Mesodermal cell (in vitro differentiated cells): ENCODE measurements around the gene RPS6KL1.
"Not testable (repeated sequence)": the region's sequence is repeated elsewhere in the genome, so short reads cannot be mapped to it uniquely, and the experiment has no call there.

ENCODE experiments used
- H3K27ac ChIP-seq: 2 replicates; pipeline ENCODE4 v1.7.0; 2013; ENCODE audit warnings: mild to moderate bottlenecking, low read depth, low read length, moderate library complexity; ENCODE audit not compliant: severe bottlenecking
- H3K36me3 ChIP-seq: 2 replicates; pipeline ENCODE4 v1.7.1; 2013; ENCODE audit warnings: mild to moderate bottlenecking, low read length, moderate library complexity; ENCODE audit not compliant: control insufficient read depth, insufficient read depth
- H3K4me1 ChIP-seq: one replicate; pipeline ENCODE4 v1.7.1; 2013; ENCODE audit warnings: mild to moderate bottlenecking, low read length; ENCODE audit not compliant: insufficient read depth, control insufficient read depth, poor library complexity, severe bottlenecking
- H3K4me3 ChIP-seq: 2 replicates; pipeline ENCODE4 v1.7.0; 2013; ENCODE audit warnings: low read length, control low read depth, mild to moderate bottlenecking; ENCODE audit not compliant: insufficient read depth, poor library complexity, severe bottlenecking; ENCODE audit errors: extremely low read depth
- H3K9me3 ChIP-seq: 2 replicates; pipeline ENCODE4 v1.7.1; 2013; ENCODE audit warnings: mild to moderate bottlenecking, low read length, moderate library complexity; ENCODE audit not compliant: control insufficient read depth
- WGBS, 2 experiments: methylation state at CpG; one replicate each; pipeline ENCODE4 v1.1.5; 2013; ENCODE audit warnings: missing lambda C conversion rate in 2 of 2; ENCODE audit not compliant: insufficient coverage in 2 of 2; 5-methylcytosine and 5-hydroxymethylcytosine counted together

The RPS6KL1 gene

DNA sequence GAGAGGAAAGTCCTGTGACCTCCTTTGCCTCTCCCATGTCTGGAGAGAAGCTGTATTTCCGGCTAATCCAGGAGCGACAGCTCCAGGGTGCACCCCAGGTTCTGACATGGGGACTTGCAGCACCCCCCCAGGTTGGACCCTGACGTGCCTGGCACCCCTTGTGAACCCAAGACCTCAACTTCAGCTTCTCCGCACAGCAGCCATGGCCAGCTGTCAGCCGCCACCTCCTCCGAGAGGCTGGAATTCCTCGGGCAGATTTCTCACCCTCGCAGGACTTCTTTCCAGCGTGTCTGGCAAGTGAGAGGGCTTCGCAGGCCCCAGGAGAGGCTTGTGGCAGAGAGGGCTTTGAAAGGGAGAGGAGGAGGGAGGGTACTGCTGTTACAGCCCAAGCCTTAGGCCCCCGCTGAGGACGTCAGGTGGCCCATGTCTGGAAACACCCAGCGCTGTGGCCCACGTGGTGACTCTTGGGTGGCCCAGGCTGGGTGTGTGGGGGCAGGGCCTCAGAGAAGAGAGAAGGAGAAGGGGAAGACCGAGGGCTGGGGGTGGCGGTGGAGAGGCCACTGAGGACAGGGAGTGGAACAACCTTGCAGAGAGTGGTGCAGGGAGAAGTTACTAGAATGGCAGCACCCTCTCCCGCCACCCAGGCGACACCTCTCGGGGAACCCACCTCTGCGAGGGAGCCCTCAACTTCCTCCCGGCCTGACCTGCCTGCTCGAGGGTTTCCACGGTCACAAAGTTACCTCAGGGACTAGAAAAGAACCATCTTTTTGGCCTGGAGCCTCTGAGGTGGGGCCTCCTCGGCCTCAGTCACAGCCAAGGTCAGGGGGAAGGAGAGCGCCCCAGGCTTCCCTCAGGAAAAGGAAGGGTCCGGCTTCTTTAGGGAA lies 11.7 kb upstream of the RPS6KL1 start:
- Histone ChIP-seq H3K36me3 (no peaks in the 10 kb centered on the region), H3K9me3 (no peaks in the 10 kb centered on the region), H3K4me1 (peaks cover 18% of the 10 kb centered on the region), H3K4me3 (no peak overlapping the region), H3K27ac (peak overlapping the region; percentile 18)
- 75 to 76% methylated on average over 20 to 24 of the region's 26 CpGs for WGBS, 2 experiments

DNA sequence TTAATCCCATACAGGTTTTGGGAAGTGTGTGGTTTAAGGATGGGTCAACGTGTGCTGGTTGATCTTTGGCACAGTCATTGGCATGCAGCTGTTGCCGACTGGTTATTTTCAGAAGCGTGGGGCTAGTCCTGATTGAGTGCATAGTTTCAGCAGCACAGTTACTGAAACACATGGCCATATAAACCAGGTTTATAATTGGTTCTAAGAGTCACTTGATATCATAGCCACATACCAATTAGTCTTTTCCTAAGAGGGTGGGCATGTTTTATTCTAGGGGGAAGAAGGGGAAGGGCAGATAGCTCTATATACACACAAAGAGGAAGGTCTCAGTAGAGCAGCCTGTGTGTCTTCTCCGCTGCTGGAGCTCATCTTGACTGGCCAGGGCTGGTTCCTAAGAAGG lies 11.0 kb upstream of the RPS6KL1 start:
- Histone ChIP-seq H3K4me3 (no peak overlapping the region), H3K9me3 (no peaks in the 10 kb centered on the region), H3K4me1 (peaks cover 14% of the 10 kb centered on the region), H3K27ac (peak overlapping the region; percentile 18), H3K36me3 (no peaks in the 10 kb centered on the region)
- 80 to 91% methylated on average over 3 to 4 of the region's 4 CpGs for WGBS, 2 experiments

DNA sequence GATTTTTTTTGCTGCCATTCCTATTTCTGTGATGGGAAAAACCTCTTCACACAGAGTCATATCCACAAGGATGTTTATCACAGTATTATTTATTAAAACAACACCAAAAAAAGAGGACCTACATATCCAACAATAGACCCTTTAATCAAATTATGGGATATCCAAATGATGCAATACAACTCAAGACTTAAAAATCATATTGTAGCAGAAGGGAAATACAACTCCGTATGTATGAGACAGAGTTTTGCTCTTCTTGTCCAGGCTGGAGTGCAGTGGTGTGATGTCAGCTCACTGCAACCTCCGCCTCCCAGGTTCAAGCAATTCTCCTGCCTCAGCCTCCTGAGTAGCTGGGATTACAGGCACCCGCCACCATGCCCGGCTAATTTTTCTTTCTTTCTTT lies 9.9 kb upstream of the RPS6KL1 start:
- not testable (repeated sequence) for H3K36me3 ChIP-seq, H3K9me3 ChIP-seq, H3K27ac ChIP-seq, H3K4me3 ChIP-seq
- 100% methylated on average over 1 of the region's 4 CpGs; no CpG with 5 or more reads in 1 of the 2 experiments for WGBS, 2 experiments
- peaks cover 14% of the 10 kb centered on the region for H3K4me1 ChIP-seq

DNA sequence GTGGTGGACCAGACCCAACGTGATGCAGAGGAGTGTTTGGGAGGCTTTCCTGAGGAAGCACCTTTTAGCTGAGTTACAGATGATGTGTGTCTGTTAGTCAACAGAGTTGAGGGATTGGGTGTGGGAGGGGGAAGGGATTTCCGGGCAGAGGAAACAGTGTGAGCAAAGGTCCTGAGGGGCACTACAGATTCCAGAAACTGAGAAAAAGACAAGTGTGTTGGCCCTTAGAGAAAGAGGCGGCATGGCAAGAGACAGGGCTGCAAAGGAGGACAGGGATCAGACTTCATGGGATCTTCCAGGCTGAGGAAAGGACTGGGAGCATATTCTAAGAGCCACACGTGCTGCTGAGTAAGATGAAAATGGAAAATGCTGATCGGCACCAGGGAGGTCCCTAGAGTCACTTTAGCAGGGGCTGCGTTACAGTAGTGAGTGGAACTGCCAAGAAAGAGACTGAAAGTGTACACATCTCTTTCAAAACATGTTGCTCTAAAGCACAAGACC lies 9.4 kb upstream of the RPS6KL1 start:
- H3K4me3 ChIP-seq = no peak overlapping the region
- WGBS, 2 experiments = 59 to 75% methylated on average over 4 to 6 of the region's 6 CpGs
- no peaks in the 10 kb centered on the region for H3K36me3 ChIP-seq
- no peak overlapping the region for H3K27ac ChIP-seq
- peaks cover 14% of the 10 kb centered on the region for H3K4me1 ChIP-seq
- H3K9me3 ChIP-seq = no peaks in the 10 kb centered on the region

DNA sequence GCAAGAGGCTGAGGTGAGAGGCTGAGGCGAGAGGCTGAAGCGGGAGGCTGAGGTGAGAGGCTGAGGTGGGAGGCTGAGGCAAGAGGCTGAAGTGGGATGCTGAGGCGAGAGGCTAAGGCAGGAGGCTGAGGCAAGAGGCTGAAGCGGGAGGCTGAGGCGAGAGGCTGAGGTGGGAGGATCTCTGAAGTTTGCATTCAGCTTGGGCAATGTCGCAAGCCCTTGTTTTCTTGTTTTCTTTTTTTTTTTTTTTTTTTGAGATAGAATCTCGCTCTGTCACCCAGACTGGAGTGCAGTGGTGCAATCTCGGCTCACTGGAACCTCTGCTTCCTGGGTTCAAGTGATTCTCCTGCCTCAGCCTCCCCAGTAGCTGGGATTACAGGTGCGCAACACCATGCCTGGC lies 8.7 kb upstream of the RPS6KL1 start:
- H3K4me1 ChIP-seq = peaks cover 14% of the 10 kb centered on the region
- not testable (repeated sequence) for H3K4me3 ChIP-seq, H3K36me3 ChIP-seq, H3K27ac ChIP-seq, H3K9me3 ChIP-seq
- 85 to 89% methylated on average over 5 to 9 of the region's 9 CpGs for WGBS, 2 experiments

DNA sequence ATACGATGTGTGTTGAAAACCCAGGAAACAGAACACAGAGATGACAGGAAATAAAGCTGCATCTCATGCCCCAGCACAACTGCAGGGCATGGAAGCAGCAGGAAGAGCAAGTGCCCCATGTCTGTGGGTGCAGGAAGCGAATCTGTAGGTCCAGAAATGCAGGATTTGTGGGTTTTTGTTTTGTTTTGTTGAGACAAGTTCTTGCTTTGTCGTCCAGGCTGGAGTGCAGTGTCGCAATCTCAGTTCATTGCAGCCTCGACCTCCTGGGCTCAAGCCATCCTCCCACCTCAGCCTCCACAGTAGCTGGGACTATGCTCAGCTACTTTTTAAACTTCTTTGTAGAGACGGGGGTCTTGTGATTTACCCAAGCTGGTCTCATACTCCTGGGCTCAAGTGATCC lies 6.2 kb upstream of the RPS6KL1 start:
- Histone ChIP-seq H3K4me3 (no peak overlapping the region), H3K27ac (no peak overlapping the region), H3K36me3 (no peaks in the 10 kb centered on the region), H3K9me3 (no peaks in the 10 kb centered on the region), H3K4me1 (peaks cover 7% of the 10 kb centered on the region)
- 76 to 87% methylated on average over 5 to 6 of the region's 6 CpGs for WGBS, 2 experiments

DNA sequence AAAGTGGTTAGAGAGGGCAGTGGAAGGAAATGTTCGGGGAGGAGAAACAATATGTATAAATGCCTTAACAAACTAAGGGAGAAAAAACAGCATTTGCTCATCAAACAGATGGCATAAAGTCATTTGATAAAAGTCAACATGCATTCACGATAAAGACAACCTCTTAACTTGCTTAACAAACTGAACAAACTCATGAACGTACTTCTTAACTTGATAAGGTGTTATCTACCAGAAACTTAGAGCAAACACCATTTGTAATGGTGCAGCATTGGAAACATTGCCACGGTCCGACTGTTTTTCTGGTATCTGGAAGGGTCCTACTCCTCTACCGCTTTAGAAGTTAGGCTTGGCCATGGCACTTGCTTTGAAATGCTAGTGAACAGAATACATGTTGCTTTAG lies 4.2 kb upstream of the RPS6KL1 start:
- H3K9me3 ChIP-seq = no peaks in the 10 kb centered on the region
- no peak overlapping the region for H3K27ac ChIP-seq
- no peaks in the 10 kb centered on the region for H3K36me3 ChIP-seq
- no peak overlapping the region for H3K4me3 ChIP-seq
- peaks cover 1% of the 10 kb centered on the region for H3K4me1 ChIP-seq
- WGBS, 2 experiments = 90 to 92% methylated on average over 4 of the region's 6 CpGs

DNA sequence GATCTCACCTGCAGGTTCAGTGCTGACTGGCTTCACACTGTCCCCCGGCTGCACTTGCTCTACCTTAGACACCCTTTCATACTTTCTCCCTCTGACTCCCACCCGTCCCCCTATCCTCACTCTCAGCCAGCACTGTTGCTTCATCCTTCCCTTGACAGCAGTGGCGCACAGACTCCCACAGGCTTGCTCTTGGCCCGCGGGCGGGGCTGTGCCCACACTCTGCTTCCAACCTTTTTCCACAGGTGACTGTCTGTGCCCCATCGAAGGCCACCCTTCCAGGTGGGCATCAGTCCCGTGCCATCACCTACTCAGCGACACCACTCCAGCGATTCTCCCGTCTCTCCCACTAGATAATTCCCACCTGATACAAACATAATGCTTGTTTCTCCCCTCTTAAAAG lies 1.0 kb upstream of the RPS6KL1 start:
- no peaks in the 10 kb centered on the region for H3K36me3 ChIP-seq
- 82 to 93% methylated on average over 8 to 11 of the region's 11 CpGs for WGBS, 2 experiments
- H3K27ac ChIP-seq = no peak overlapping the region
- no peaks in the 10 kb centered on the region for H3K9me3 ChIP-seq
- no peak overlapping the region for H3K4me3 ChIP-seq
- H3K4me1 ChIP-seq = no peaks in the 10 kb centered on the region

DNA sequence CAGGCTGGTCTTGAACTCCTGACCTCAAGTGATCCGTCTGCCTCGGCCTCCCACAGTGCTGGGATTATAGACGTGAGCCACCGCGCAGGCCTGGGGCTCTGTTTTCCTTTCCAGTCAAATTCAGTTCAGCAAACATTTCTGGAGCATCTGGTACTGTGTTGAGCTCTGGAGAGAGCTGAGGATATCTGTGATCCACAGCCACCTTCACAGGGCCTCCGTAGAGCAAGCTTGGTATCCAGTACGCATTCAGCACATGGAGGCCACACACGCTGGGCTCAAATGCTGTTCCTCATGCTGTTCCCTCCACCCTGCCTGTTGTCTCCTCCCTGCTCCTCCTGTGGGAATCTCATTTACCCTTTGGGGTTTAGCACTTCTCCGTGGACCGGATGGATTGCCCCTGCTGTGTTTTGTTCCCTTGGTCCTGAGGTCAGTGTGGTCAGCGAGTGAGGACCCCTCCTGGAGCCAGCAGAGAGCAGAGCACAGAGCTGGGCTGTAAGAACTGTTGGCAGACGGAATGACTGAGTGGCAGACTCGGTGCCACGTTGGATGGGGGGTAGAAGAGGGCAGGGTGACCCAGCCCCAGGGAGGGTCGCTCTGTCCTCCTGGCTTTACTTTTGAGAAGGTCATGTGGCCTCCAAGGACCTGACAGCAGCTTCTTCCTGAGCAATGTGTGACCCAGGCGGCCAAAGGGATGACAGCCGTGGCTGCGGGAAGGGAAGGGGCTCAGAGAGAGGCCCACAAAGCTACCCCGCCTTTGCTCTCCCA lies 891 bp downstream of the RPS6KL1 start:
- Histone ChIP-seq H3K27ac (no peak overlapping the region), H3K4me1 (no peaks in the 10 kb centered on the region), H3K4me3 (peak overlapping the region; percentile 61), H3K9me3 (no peaks in the 10 kb centered on the region), H3K36me3 (no peaks in the 10 kb centered on the region)
- WGBS, 2 experiments = 71 to 82% methylated on average over 16 to 19 of the region's 19 CpGs

DNA sequence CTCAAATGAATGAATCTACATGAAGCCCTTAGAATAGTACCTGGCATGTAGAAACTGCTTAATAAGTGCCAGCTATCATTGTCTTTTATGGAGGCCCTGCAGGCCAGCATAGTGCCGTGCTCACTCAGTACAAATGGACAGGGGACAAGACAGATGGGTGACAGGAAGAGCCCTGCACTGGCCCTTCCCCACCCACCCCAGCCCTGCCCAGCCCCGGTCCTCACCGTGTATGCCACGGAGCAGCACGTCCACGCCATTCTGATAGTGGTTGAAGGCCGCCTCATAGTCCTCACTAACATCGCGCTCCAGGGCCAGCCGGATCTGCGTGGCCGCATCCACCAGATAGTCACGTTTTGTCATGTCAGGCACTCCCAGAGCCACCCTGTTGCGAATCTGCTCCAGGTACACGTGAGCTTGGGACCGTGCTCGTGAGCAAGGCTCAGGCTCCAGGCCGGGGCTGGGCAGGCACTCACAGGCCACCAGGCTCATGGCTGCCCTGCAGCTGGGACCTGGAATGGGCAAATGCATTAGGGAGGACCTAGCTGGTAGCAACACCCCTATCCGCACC lies 1.9 kb downstream of the RPS6KL1 start:
- Histone ChIP-seq H3K9me3 (no peaks in the 10 kb centered on the region), H3K27ac (no peak overlapping the region), H3K4me3 (no peak overlapping the region), H3K36me3 (no peaks in the 10 kb centered on the region), H3K4me1 (no peaks in the 10 kb centered on the region)
- WGBS, 2 experiments = 97% methylated on average over 15 to 18 of the region's 19 CpGs
